Activated naive CD8-positive, alpha-beta T cell (primary cell): Measurements from ENCODE around the gene MACROH2A1.
A peak's percentile ranks its signal among the peaks of the same experiment; 100 is the strongest.

Source experiments
- H3K27ac Mint-ChIP-seq: one replicate; pipeline ENCODE4 v1.8.0; 2021; ENCODE audit warnings: mixed read lengths
- H3K27me3 Mint-ChIP-seq: one replicate; pipeline ENCODE4 v1.8.0; 2021; ENCODE audit warnings: mixed read lengths
- H3K36me3 Mint-ChIP-seq: one replicate; pipeline ENCODE4 v1.8.0; 2021; ENCODE audit warnings: mixed read lengths
- H3K4me1 Mint-ChIP-seq: one replicate; pipeline ENCODE4 v1.8.0; 2021; ENCODE audit warnings: low read depth, mixed read lengths
- H3K4me3 Mint-ChIP-seq: one replicate; pipeline ENCODE4 v1.8.0; 2021; ENCODE audit warnings: mild to moderate bottlenecking, mixed read lengths
- H3K9me3 Mint-ChIP-seq: one replicate; pipeline ENCODE4 v1.8.0; 2021; ENCODE audit warnings: low read depth, mixed read lengths

MACROH2A1 gene

GRCh38 chr5:135426102-135427082 is 27.4 kb upstream of the MACROH2A1 start:
- no peak overlapping the region for H3K4me3 Mint-ChIP-seq
- peaks cover 3% of the 10 kb centered on the region for H3K36me3 Mint-ChIP-seq
- no peaks in the 10 kb centered on the region for H3K9me3 Mint-ChIP-seq
- peaks cover 11% of the 10 kb centered on the region for H3K27me3 Mint-ChIP-seq
- H3K4me1 Mint-ChIP-seq: peaks cover 3% of the 10 kb centered on the region
- H3K27ac Mint-ChIP-seq: no peak overlapping the region

GRCh38 chr5:135425641-135426040 is 26.6 kb upstream of the MACROH2A1 start:
- Mint-ChIP-seq H3K4me3 (no peak overlapping the region), H3K27ac (no peak overlapping the region), H3K36me3 (peaks cover 3% of the 10 kb centered on the region), H3K4me1 (peaks cover 3% of the 10 kb centered on the region), H3K27me3 (peaks cover 15% of the 10 kb centered on the region), H3K9me3 (no peaks in the 10 kb centered on the region)

GRCh38 chr5:135423846-135424168 is 24.8 kb upstream of the MACROH2A1 start:
- Mint-ChIP-seq H3K4me1 (peaks cover 3% of the 10 kb centered on the region), H3K27me3 (peaks cover 18% of the 10 kb centered on the region), H3K9me3 (peaks cover 6% of the 10 kb centered on the region), H3K27ac (no peak overlapping the region), H3K36me3 (peaks cover 6% of the 10 kb centered on the region), H3K4me3 (no peak overlapping the region)

DNA sequence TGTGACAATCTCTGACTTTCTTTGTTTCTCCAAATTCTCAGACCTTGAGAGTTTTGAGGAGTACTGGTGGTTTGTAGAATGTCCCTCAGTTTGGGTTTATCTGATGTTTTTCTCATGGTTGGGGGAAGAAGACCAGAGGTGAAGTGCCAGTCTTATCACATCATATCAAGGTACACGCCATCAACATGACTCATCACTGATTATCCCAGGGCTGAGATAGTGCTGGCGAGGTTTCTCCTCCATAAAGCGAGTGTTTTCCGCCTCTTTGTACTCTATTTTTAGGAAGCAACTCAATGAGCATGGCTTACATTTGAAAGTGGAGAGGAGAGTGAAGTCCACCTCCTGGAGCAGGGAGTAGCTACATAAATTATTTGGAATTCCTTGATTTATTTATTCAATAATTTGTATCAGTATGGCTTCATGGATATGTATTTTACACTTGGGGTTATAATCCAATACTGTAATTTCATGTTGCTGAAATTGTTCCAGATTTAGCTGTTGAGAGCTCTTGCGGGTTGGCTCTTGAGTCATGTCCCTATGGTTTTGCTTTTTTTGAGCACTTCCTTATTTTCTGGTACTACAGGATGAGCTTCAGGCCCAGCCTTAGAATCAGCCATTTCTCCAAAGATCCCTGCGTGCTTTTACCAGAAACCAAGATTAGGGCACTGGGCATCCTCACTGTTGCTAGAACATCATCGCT is 24.3 kb upstream of the MACROH2A1 start:
- Mint-ChIP-seq H3K9me3 (peaks cover 6% of the 10 kb centered on the region), H3K27me3 (peaks cover 22% of the 10 kb centered on the region), H3K4me3 (no peak overlapping the region), H3K36me3 (peaks cover 6% of the 10 kb centered on the region), H3K27ac (no peak overlapping the region), H3K4me1 (peaks cover 3% of the 10 kb centered on the region)

- peaks cover 3% of the 10 kb centered on the region for H3K4me1 Mint-ChIP-seq
- peaks cover 6% of the 10 kb centered on the region for H3K9me3 Mint-ChIP-seq
- H3K27ac Mint-ChIP-seq: no peak overlapping the region
- peaks cover 6% of the 10 kb centered on the region for H3K36me3 Mint-ChIP-seq
- H3K27me3 Mint-ChIP-seq: peaks cover 24% of the 10 kb centered on the region
- no peak overlapping the region for H3K4me3 Mint-ChIP-seq
Observed at GRCh38 chr5:135422419-135422818, 23.4 kb upstream of the MACROH2A1 start.

GRCh38 chr5:135417083-135417482 is 18.1 kb upstream of the MACROH2A1 start:
- Mint-ChIP-seq H3K36me3 (peaks cover 3% of the 10 kb centered on the region), H3K4me3 (no peak overlapping the region), H3K27me3 (peaks cover 18% of the 10 kb centered on the region), H3K9me3 (peaks cover 6% of the 10 kb centered on the region), H3K27ac (no peak overlapping the region), H3K4me1 (no peaks in the 10 kb centered on the region)

DNA sequence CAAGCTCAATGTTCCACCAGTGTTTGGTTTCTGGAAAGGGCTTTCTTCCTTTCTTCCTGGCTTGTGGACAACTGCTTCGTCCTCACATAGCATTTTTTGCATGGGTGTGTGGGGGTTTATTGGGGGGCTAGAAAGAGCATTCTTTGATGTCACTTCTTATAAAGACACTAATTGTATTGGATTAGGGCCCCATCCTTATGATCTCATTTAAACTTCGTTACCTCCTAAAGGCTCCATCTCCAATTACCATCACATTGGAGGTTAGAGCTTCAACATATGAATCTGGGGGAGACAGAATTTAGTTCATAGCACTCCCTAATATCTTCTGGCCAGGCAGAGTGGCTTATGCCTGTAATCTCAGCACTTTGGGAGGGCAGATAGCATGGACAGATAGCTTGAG is 6.1 kb upstream of the MACROH2A1 start:
- Mint-ChIP-seq H3K36me3 (peaks cover 3% of the 10 kb centered on the region), H3K27me3 (peaks cover 3% of the 10 kb centered on the region), H3K9me3 (peaks cover 3% of the 10 kb centered on the region), H3K4me1 (peaks cover 5% of the 10 kb centered on the region), H3K4me3 (no peak overlapping the region), H3K27ac (no peak overlapping the region)

- no peak overlapping the region for H3K4me3 Mint-ChIP-seq
- peaks cover 21% of the 10 kb centered on the region for H3K4me1 Mint-ChIP-seq
- H3K27ac Mint-ChIP-seq: no peak overlapping the region
- peaks cover 3% of the 10 kb centered on the region for H3K9me3 Mint-ChIP-seq
- peaks cover 3% of the 10 kb centered on the region for H3K27me3 Mint-ChIP-seq
- peaks cover 7% of the 10 kb centered on the region for H3K36me3 Mint-ChIP-seq
Observed at GRCh38 chr5:135402031-135402430, 3.0 kb upstream of the MACROH2A1 start.

DNA sequence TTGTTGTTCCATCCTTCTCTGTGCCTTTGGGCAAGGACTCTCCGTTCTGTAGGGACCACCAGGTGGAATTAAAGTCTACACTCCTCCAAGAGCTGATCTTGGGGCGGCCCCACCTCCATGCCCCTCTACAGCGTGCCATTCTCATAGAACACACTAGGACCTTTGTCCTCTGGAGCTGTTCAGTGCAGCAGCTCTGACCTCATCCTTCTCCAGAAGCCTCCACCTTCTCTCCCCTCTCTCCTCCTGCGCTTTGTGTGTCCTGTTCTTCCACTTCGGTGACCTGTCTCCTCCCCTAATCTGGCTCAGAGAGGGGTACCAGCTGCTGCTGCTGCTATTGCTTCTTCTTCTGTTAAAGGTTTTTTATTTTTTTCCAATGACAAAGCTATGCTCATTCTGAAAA is 1.8 kb upstream of the MACROH2A1 start:
- H3K36me3 Mint-ChIP-seq: peaks cover 7% of the 10 kb centered on the region
- peaks cover 32% of the 10 kb centered on the region for H3K4me1 Mint-ChIP-seq
- peak overlapping the region; percentile 92 for H3K4me3 Mint-ChIP-seq
- peaks cover 3% of the 10 kb centered on the region for H3K9me3 Mint-ChIP-seq
- no peak overlapping the region for H3K27ac Mint-ChIP-seq
- H3K27me3 Mint-ChIP-seq: peaks cover 3% of the 10 kb centered on the region

- peaks cover 4% of the 10 kb centered on the region for H3K36me3 Mint-ChIP-seq
- H3K4me3 Mint-ChIP-seq: peak overlapping the region; percentile 92
- peaks cover under 1% of the 10 kb centered on the region for H3K9me3 Mint-ChIP-seq
- H3K27me3 Mint-ChIP-seq: peaks cover under 1% of the 10 kb centered on the region
- peak overlapping the region; percentile 94 for H3K27ac Mint-ChIP-seq
- H3K4me1 Mint-ChIP-seq: peaks cover 41% of the 10 kb centered on the region
Observed at GRCh38 chr5:135399794-135400542, 937 bp upstream of the MACROH2A1 start.

DNA sequence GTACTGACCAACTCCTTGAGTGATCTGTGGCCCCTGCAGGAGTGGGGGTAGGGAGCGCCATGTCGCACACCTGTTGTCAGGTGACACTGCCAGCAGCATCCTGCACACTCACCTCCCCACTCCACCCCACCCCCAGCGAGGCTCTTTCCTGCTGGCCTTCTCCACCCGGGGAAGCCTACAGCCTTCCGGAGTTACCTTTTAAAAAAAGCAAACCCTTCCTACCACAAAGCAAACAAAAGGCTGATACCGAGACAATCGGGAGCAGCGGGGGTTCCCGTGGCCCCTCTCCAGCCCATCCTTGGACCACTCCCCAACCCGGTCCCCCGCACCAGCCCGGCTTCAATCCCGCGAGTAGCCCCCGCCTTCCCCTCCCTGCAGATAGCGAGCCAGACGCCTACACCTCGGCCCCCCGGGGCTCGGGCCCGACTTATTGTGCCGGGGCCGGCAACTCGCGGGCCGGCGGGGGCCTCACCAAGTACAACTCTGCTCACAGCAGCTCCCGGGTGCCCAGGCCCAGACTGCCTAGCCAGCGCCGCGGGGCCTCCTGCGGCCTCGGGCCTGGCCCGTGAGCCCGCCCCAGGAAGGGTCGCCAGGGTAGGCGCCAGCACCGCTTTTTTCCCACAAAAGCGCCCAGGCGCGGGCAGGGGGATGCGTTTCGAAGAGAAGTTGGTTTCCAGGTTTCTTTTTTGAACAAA is 724 bp downstream of the MACROH2A1 start:
- H3K27ac Mint-ChIP-seq: peak overlapping the region; percentile 90
- peak overlapping the region; percentile 91 for H3K4me3 Mint-ChIP-seq
- H3K27me3 Mint-ChIP-seq: no peaks in the 10 kb centered on the region
- no peaks in the 10 kb centered on the region for H3K9me3 Mint-ChIP-seq
- H3K4me1 Mint-ChIP-seq: peaks cover 55% of the 10 kb centered on the region
- peaks cover 6% of the 10 kb centered on the region for H3K36me3 Mint-ChIP-seq

DNA sequence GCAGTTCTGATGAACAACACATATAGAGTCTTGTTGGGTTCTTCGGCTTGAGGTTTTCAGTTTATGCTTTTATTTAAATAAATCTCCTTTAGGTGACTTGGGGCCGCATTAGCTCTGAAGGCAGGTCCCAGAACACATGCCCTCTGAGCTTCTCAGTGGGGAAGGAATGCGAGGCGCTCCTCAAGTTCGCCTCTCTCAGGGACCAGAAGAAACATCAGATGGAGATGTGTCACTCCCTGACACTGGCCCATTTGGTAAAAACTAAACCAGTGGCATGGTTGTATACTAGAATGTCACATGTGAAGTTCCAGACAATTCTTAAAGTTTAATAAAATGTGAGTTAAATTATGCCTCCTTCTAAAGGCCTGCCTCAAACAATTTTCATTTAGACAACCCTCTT is 1.9 kb downstream of the MACROH2A1 start:
- Mint-ChIP-seq H3K36me3 (peaks cover 14% of the 10 kb centered on the region), H3K27me3 (no peaks in the 10 kb centered on the region), H3K4me3 (peak overlapping the region; percentile 91), H3K4me1 (peaks cover 67% of the 10 kb centered on the region), H3K9me3 (no peaks in the 10 kb centered on the region), H3K27ac (no peak overlapping the region)

- no peaks in the 10 kb centered on the region for H3K27me3 Mint-ChIP-seq
- peaks cover 15% of the 10 kb centered on the region for H3K36me3 Mint-ChIP-seq
- H3K4me3 Mint-ChIP-seq: peak overlapping the region; percentile 91
- peaks cover 72% of the 10 kb centered on the region for H3K4me1 Mint-ChIP-seq
- no peaks in the 10 kb centered on the region for H3K9me3 Mint-ChIP-seq
- no peak overlapping the region for H3K27ac Mint-ChIP-seq
Observed at GRCh38 chr5:135396459-135397055, 2.5 kb downstream of the MACROH2A1 start.

DNA sequence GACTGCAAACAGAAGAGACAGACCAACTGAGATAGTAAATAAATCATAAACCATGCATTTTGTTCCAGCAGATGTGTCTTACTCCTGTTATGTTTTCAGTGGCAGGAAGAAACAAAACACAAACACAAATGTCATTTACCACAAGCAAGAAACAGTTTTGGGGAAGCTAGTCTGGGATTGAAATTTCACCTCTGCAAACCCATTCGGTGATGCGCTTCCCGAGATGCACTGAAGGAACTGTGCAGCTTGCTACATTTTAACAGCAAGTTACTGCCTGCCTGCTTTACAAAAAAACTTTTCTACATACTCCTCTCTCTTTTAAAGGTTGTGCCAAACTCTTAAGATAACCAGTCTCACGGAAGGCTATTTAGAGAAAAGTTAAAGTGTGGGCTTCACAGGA is 3.2 kb downstream of the MACROH2A1 start:
- H3K4me3 Mint-ChIP-seq: peak overlapping the region; percentile 11
- no peak overlapping the region for H3K27ac Mint-ChIP-seq
- H3K9me3 Mint-ChIP-seq: no peaks in the 10 kb centered on the region
- H3K4me1 Mint-ChIP-seq: peaks cover 75% of the 10 kb centered on the region
- H3K36me3 Mint-ChIP-seq: peaks cover 15% of the 10 kb centered on the region
- no peaks in the 10 kb centered on the region for H3K27me3 Mint-ChIP-seq
